ENCODE data around the gene APH1B.

APH1B gene

GRCh38 chr15:63254991-63255390 is 22.4 kb upstream of the APH1B start:
- no peak for DNase-seq

- DNase-seq, result no peak
Observed at GRCh38 chr15:63255489-63255990, 21.9 kb upstream of the APH1B start.

- no peak for DNase-seq
Observed at GRCh38 chr15:63256433-63257274, 20.8 kb upstream of the APH1B start.

- DNase-seq, result no peak
Observed at GRCh38 chr15:63258658-63259057, 18.7 kb upstream of the APH1B start.

GRCh38 chr15:63260791-63261190 is 16.6 kb upstream of the APH1B start:
- DNase-seq, result no peak

DNA sequence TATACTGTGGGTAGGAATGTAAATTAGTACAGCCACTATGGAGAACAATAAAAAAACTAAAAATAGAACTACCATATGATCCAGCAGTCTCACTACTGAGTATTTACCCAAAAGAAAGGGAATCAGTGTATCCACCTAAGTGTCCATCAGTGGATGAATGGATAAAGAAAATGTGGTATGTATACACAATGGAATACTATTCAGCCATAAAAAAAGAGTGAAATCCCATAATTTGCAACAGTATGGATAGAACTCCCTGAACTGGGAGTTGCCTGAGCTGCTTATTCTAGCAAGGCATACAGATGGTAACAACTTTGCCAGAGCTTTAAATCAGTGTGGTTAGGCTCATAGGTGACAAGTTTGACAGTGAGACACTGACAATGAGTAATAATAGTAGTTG is 16.1 kb upstream of the APH1B start:
- DNase-seq, result no peak

GRCh38 chr15:63263519-63263918 is 13.9 kb upstream of the APH1B start:
- DNase-seq, result no peak

DNA sequence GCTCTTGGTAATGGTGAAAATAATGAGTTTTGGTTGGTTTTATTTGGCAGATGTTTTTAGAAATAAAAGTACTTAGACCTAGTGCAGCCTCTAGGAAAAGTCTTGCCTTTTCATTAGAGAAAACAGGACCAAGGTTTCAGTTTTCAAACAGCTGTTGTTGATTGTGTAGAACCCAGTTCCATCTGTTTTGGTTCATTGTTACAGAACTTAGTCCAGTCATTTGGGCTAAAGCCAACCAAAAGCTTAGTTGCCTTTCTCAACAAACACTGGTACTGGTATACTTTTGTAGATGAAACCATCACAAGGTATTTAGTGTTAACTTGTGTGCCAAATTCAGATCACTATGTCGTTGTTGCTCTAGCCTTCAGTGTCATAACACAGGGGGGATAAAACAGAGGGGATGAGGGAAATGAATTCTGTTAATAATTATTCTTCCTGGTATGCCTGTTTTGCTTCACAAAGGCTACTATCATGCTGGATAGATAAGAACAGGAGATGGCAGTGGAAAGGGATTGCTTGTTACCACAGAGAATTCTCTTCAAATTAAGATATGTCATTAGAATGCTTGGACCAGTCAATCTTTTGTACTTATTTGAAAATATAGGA is 12.6 kb upstream of the APH1B start:
- no peak for DNase-seq

GRCh38 chr15:63274427-63274826 is 3.0 kb upstream of the APH1B start:
- no peak for DNase-seq

GRCh38 chr15:63276342-63277037 is 915 bp upstream of the APH1B start:
- no peak for DNase-seq

- no peak for DNase-seq
Observed at GRCh38 chr15:63277893-63278456, 570 bp downstream of the APH1B start.

GRCh38 chr15:63283126-63283525 is 5.7 kb downstream of the APH1B start:
- no peak for DNase-seq

GRCh38 chr15:63284335-63284734 is 6.9 kb downstream of the APH1B start:
- no peak for DNase-seq

GRCh38 chr15:63287109-63287508 is 9.7 kb downstream of the APH1B start:
- no peak for DNase-seq

- no peak for DNase-seq
Observed at GRCh38 chr15:63288342-63288741, 10.9 kb downstream of the APH1B start.

GRCh38 chr15:63288778-63289378 is 11.5 kb downstream of the APH1B start:
- no peak for DNase-seq

DNA sequence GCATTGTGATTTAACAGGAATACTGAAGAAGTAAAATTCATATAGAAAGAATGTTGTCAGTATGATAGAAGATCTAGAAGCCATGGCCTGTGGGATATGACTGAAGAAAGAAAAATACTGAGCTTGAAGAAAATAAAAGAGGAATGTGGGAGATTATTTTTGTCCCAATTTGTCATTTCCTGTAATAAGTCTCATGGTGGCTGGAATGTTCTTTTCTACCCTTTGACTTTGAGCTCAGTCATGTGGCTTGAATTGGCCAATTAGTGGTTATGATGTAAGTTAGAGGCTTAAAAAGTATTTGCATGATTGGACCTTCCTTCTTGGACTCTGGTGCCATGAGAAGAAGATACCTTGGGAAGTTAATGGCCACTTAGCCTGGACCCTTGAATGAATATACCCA is 14.1 kb downstream of the APH1B start:
- DNase-seq, result no peak

GRCh38 chr15:63292241-63292640 is 14.8 kb downstream of the APH1B start:
- no peak for DNase-seq

DNA sequence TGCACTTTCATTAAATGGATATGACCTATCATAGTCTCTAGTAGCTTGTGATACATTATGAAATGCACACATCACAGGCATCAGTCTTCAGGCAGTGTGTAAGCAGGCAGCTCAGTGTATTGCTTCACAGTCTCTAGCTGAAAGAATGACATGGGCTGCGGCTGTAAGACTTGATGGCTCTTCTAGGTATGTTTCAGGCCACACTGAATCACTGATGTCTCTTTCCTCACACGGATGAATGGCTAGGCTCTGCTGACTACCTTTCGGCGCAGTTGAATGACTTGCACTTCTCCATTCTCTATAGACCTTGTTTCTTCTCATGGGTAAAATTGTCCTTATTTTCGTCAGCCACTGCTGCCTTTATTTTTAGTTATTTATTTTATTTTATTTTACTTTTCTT is 15.4 kb downstream of the APH1B start:
- no peak for DNase-seq

DNA sequence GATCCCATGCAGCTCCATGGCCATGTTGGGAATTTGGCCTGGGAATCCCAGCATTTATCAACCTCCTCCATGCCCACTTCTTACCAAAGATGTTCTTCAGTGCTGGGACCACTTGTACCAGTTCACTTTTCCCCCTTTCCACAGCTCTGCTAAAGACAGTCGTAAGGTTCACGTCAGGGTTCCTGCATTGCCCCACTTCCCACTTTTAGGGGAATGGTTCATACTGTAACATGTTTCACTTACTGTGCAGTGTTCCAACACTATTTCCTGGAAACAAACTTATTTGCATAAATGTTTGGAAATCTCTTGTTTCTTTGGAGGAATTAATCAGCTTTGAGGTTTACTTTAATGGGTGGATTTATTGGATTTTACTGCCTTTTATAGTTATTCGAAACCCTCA is 17.0 kb downstream of the APH1B start:
- no peak for DNase-seq

- DNase-seq, result no peak
Observed at GRCh38 chr15:63295341-63295740, 17.9 kb downstream of the APH1B start.

DNA sequence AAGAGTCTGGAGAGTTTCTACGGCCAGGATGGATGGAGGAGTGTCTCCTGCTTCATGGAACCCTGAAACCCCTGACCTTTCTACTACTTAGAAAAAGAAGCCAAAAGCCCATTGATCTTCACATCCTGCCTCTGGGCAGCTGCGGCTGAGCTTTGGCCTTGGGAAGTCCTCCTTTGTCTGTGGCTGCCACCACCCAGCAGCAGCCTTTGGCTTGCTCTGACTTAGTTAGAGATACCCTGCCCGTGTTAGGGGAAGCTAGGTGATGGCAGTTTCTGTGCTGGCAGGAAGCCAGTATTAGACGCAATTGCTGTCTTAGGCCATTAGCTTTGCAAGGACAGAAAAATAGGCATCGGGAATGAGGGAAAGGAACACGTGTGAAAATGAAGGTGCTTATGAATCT is 18.8 kb downstream of the APH1B start:
- DNase-seq, result no peak

- no peak for DNase-seq
Observed at GRCh38 chr15:63299943-63300575, 22.7 kb downstream of the APH1B start.

All from stimulated activated CD4-positive, alpha-beta T cell treated with anti-CD3 and anti-CD28 coated beads, Interleukin-2, amount 100 ng/mL, for 24 hours (primary cell).